ENCODE measurements around the gene NDST3. TPM values are rescaled to one million over a fixed set of nuclear protein-coding genes. Genes with fewer than 3 reads are reported as not detected.

The NDST3 gene
- total RNA-seq, 3 donors from 2014 or later = 0.09 to 0.26 (median 0.12) TPM

GRCh38 chr4:118307643-118308042 lies 273.4 kb downstream of the NDST3 start:
- H3K36me3 ChIP-seq (ENCODE audit: low read depth) = no peaks in the 10 kb centered on the region
- TF ChIP-seq, protein P1, sequence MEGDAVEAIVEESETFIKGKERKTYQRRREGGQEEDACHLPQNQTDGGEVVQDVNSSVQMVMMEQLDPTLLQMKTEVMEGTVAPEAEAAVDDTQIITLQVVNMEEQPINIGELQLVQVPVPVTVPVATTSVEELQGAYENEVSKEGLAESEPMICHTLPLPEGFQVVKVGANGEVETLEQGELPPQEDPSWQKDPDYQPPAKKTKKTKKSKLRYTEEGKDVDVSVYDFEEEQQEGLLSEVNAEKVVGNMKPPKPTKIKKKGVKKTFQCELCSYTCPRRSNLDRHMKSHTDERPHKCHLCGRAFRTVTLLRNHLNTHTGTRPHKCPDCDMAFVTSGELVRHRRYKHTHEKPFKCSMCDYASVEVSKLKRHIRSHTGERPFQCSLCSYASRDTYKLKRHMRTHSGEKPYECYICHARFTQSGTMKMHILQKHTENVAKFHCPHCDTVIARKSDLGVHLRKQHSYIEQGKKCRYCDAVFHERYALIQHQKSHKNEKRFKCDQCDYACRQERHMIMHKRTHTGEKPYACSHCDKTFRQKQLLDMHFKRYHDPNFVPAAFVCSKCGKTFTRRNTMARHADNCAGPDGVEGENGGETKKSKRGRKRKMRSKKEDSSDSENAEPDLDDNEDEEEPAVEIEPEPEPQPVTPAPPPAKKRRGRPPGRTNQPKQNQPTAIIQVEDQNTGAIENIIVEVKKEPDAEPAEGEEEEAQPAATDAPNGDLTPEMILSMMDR (IDR thresholded peaks at IDR 0.05) = no peak
- no peak for DNase-seq
- H3K9me3 ChIP-seq = no peaks in the 10 kb centered on the region
- peak; percentile 36 for ATAC-seq
- H3K4me3 ChIP-seq = no peak overlapping the region
- intact Hi-C loops (cut with DNase I, micrococcal nuclease) = no loop called here
- H3K4me1 ChIP-seq (ENCODE audit: low read depth) = peaks cover 8% of the 10 kb centered on the region

Measured in mucosa of descending colon (tissue), 3 donors.